NCI-H748 (cell line): ENCODE measurements around the gene RNASET2.

Experiments used
- DNase-seq: peaks from one replicate; lab custom pipeline; 2025; ENCODE audit not compliant: unreplicated experiment; lab: John Stamatoyannopoulos, UW

Gene RNASET2

GRCh38 chr6:166970091-166970490 is 13.7 kb upstream of the RNASET2 start:
- DNase-seq = no peak

- DNase-seq = no peak
Measured at GRCh38 chr6:166969390-166970002, 13.1 kb upstream of the RNASET2 start.

GRCh38 chr6:166966268-166966667 is 9.9 kb upstream of the RNASET2 start:
- DNase-seq = no peak

GRCh38 chr6:166960609-166960978 is 4.2 kb upstream of the RNASET2 start:
- DNase-seq = no peak

GRCh38 chr6:166959911-166960608 is 3.7 kb upstream of the RNASET2 start:
- no peak for DNase-seq

- DNase-seq = no peak
Measured at GRCh38 chr6:166958926-166959861, 2.8 kb upstream of the RNASET2 start.

GRCh38 chr6:166957805-166958076 is 1.4 kb upstream of the RNASET2 start:
- DNase-seq = no peak

GRCh38 chr6:166957087-166957804 is 896 bp upstream of the RNASET2 start:
- peak; percentile 44 for DNase-seq

- peak; percentile 79 for DNase-seq
Measured at GRCh38 chr6:166955865-166956443, 396 bp downstream of the RNASET2 start.

- no peak for DNase-seq
Measured at GRCh38 chr6:166955121-166955864, 1.1 kb downstream of the RNASET2 start.

GRCh38 chr6:166954118-166954713 is 2.1 kb downstream of the RNASET2 start:
- DNase-seq = no peak

- DNase-seq = no peak
Measured at GRCh38 chr6:166952567-166953486, 3.5 kb downstream of the RNASET2 start.

- DNase-seq = no peak
Measured at GRCh38 chr6:166952121-166952520, 4.2 kb downstream of the RNASET2 start.

- DNase-seq = no peak
Measured at GRCh38 chr6:166951670-166952060, 4.7 kb downstream of the RNASET2 start.

- peak; percentile 76 for DNase-seq
Measured at GRCh38 chr6:166950892-166951669, 5.3 kb downstream of the RNASET2 start.

- no peak for DNase-seq
Measured at GRCh38 chr6:166950443-166950821, 5.9 kb downstream of the RNASET2 start.

- peak; percentile 35 for DNase-seq
Measured at GRCh38 chr6:166949528-166950442, 6.6 kb downstream of the RNASET2 start.
